CD4-positive, CD25-positive, alpha-beta regulatory T cell (primary cell): ENCODE results near the gene PARP8. TPM values are rescaled to one million over a fixed set of nuclear protein-coding genes. Genes with fewer than 3 reads are reported as not detected.

Experiments
- ATAC-seq, 2 donors: fragments of 150-1000 bp; cut with Tn5 transposase; one replicate each; pipeline ENCODE4 v1.10.0; 2021; ENCODE audit warnings: low read depth in 2 of 2, moderate number of reproducible peaks in 2 of 2, moderate library complexity in 1 of 2
- DNase-seq, 3 donors: peaks; one replicate each; pipeline versions ENCODE4 v3.0.0 to v3.0.0-alpha.2; 2012 to 2022; ENCODE audit warnings: mixed read lengths in 1 of 3
- H3K27ac ChIP-seq: one replicate; pipeline ENCODE4 v1.7.0; 2013; ENCODE audit warnings: mild to moderate bottlenecking, low read length; ENCODE audit not compliant: insufficient read depth, poor library complexity, severe bottlenecking
- H3K27me3 ChIP-seq: one replicate; pipeline ENCODE4 v1.7.0; 2013; ENCODE audit warnings: low read length; ENCODE audit not compliant: control insufficient read depth, insufficient read depth
- H3K36me3 ChIP-seq: one replicate; pipeline ENCODE4 v1.7.0; 2013; ENCODE audit warnings: mild to moderate bottlenecking, low read length, moderate library complexity; ENCODE audit not compliant: control insufficient read depth, insufficient read depth
- H3K4me1 ChIP-seq: 2 replicates; pipeline ENCODE4 v1.7.0; 2013; ENCODE audit warnings: mild to moderate bottlenecking, low read length; ENCODE audit not compliant: insufficient read depth, control insufficient read depth, poor library complexity, severe bottlenecking
- H3K4me3 ChIP-seq: one replicate; pipeline ENCODE4 v1.7.0; 2013; ENCODE audit warnings: low read depth, mild to moderate bottlenecking, low read length, moderate library complexity
- H3K9me3 ChIP-seq, 2 experiments: 1 replicate in 1 of 2; 2 replicates in 1 of 2; pipeline ENCODE4 v1.7.0; 2013; ENCODE audit warnings: low read length in 2 of 2, mild to moderate bottlenecking in 1 of 2, moderate library complexity in 1 of 2; ENCODE audit not compliant: control insufficient read depth in 2 of 2
- H3K27ac Mint-ChIP-seq, 3 donors: one replicate each; pipeline ENCODE4 v1.8.0; 2020 to 2022; ENCODE audit warnings: mild to moderate bottlenecking in 3 of 3, mixed read lengths in 3 of 3, moderate library complexity in 2 of 3
- H3K27me3 Mint-ChIP-seq: one replicate; pipeline ENCODE4 v1.8.0; 2022; ENCODE audit warnings: mild to moderate bottlenecking, mixed read lengths
- H3K36me3 Mint-ChIP-seq: one replicate; pipeline ENCODE4 v1.8.0; 2020; ENCODE audit warnings: mixed read lengths
- H3K4me1 Mint-ChIP-seq, 4 donors: one replicate each; pipeline ENCODE4 v1.8.0; 2020 to 2022; ENCODE audit warnings: mixed read lengths in 4 of 4, mild to moderate bottlenecking in 1 of 4
- H3K4me3 Mint-ChIP-seq, 4 donors: one replicate each; pipeline ENCODE4 v1.8.0; 2020 to 2022; ENCODE audit warnings: mild to moderate bottlenecking in 4 of 4, mixed read lengths in 4 of 4, moderate library complexity in 3 of 4
- H3K9me3 Mint-ChIP-seq, 7 donors: one replicate each; pipeline ENCODE4 v1.8.0; 2020 to 2022; ENCODE audit warnings: mixed read lengths in 7 of 7, mild to moderate bottlenecking in 3 of 7, moderate library complexity in 2 of 7
- polyA plus RNA-seq, 4 donors: library from polyadenylated mRNA; unstranded; fragments of 300-500 nt; fragmentation: Illumina TruSeq; gene quantifications; one replicate each; pipeline ENCODE4 v1.2.3, GENCODE V29; 2021
- total RNA-seq: library from RNA; stranded (reverse); gene quantifications from one replicate; pipeline ENCODE4 v1.2.3, GENCODE V29; 2022

PARP8 gene
- total and polyA plus RNA-seq, 5 donors from 2014 or later: 45.0 to 217 (median 56.0) TPM

DNA sequence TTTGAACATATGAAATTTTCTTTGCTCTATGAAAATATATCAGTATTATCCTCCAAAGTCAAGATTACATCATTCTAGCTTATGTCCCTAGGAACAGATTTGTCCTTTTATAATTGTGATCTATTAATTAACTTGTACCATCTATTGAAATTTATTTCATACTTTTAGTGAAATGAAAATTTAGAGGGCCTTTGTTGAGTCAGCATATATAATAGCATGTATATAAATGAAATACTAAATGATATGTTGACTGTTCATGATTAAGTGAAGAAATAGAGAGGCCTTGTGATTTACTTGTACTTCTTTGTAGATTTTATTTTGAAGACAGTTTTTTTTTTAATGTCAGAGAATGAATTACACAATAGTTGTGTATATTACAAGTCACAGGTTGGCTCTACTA, 86.4 kb downstream of the PARP8 start:
- Mint-ChIP-seq H3K4me3 (peak overlapping the region in 1 of 4 donors; percentile 60), H3K4me1 (peaks cover 33 to 42% (median 37%) of the 10 kb centered on the region in 4 donors), H3K9me3 (peaks cover 0 to 3% (median 0%) of the 10 kb centered on the region in 7 donors), H3K27me3 (no peaks in the 10 kb centered on the region), H3K36me3 (peaks cover 15% of the 10 kb centered on the region), H3K27ac (no peak overlapping the region)
- ATAC-seq (no peak), DNase-seq (no peak)
- Histone ChIP-seq H3K27ac (no peak overlapping the region), H3K4me1 (peaks cover 21% of the 10 kb centered on the region), H3K27me3 (no peaks in the 10 kb centered on the region), H3K4me3 (no peak overlapping the region), H3K9me3 (no peaks in the 10 kb centered on the region), H3K36me3 (no peaks in the 10 kb centered on the region)

- DNase-seq (no peak), ATAC-seq (no peak)
- no peak overlapping the region for H3K4me3 ChIP-seq
- peaks cover 37% of the 10 kb centered on the region for H3K36me3 ChIP-seq
- peaks cover 5 to 19% (median 12%) of the 10 kb centered on the region in 4 donors for H3K4me1 Mint-ChIP-seq
- H3K27ac ChIP-seq: no peak overlapping the region
- H3K4me3 Mint-ChIP-seq: no peak overlapping the region
- H3K27me3 Mint-ChIP-seq: no peaks in the 10 kb centered on the region
- H3K36me3 Mint-ChIP-seq: peaks cover 30% of the 10 kb centered on the region
- peaks cover 0 to 2% (median 0%) of the 10 kb centered on the region in 7 donors for H3K9me3 Mint-ChIP-seq
- H3K27me3 ChIP-seq: no peaks in the 10 kb centered on the region
- H3K4me1 ChIP-seq: no peaks in the 10 kb centered on the region
- H3K9me3 ChIP-seq: no peaks in the 10 kb centered on the region
- no peak overlapping the region for H3K27ac Mint-ChIP-seq
These were observed 93.3 kb downstream of the PARP8 start for GRCh38 chr5:50759526-50760270.

DNA sequence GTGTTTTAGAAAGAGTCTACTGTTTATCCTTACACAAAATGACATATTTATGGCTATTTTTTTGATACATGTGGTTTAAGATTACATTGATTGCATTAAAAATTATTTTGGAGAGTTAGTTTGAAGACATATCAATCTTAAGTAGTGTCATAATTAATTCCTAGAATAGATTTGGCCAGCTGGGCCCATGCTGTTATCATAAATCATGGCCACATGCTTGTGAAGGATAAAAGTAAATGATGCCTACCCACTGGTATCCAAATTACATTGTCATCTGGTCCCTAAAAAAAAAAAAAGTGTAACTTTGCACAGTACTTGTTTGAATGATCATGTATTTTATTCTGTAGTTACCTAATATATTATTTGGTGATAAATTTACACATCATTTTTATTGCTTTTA, 96.9 kb downstream of the PARP8 start:
- ATAC-seq (no peak), DNase-seq (no peak)
- Mint-ChIP-seq H3K27me3 (no peaks in the 10 kb centered on the region), H3K4me3 (no peak overlapping the region), H3K36me3 (peaks cover 43% of the 10 kb centered on the region), H3K27ac (no peak overlapping the region), H3K9me3 (no peaks in the 10 kb centered on the region), H3K4me1 (peaks cover 5 to 24% (median 16%) of the 10 kb centered on the region in 4 donors)
- Histone ChIP-seq H3K36me3 (peaks cover 44% of the 10 kb centered on the region), H3K4me1 (peaks cover 3% of the 10 kb centered on the region), H3K4me3 (no peak overlapping the region), H3K27me3 (no peaks in the 10 kb centered on the region), H3K9me3 (no peaks in the 10 kb centered on the region), H3K27ac (peak overlapping the region; percentile 1)

- H3K36me3 ChIP-seq: peaks cover 49% of the 10 kb centered on the region
- Mint-ChIP-seq H3K9me3 (no peaks in the 10 kb centered on the region), H3K27ac (no peak overlapping the region), H3K36me3 (peaks cover 48% of the 10 kb centered on the region), H3K4me3 (no peak overlapping the region), H3K27me3 (no peaks in the 10 kb centered on the region), H3K4me1 (peaks cover 5 to 21% (median 19%) of the 10 kb centered on the region in 4 donors)
- no peak overlapping the region for H3K4me3 ChIP-seq
- ATAC-seq (no peak), DNase-seq (no peak)
- no peak overlapping the region for H3K27ac ChIP-seq
- peaks cover 3% of the 10 kb centered on the region for H3K4me1 ChIP-seq
- H3K27me3 ChIP-seq: no peaks in the 10 kb centered on the region
- no peaks in the 10 kb centered on the region for H3K9me3 ChIP-seq
These were observed 97.4 kb downstream of the PARP8 start for GRCh38 chr5:50763846-50764245.

- H3K4me3 Mint-ChIP-seq: no peak overlapping the region
- H3K27ac Mint-ChIP-seq: peak overlapping the region; percentile 17 to 58 (median 53)
- peaks cover 3% of the 10 kb centered on the region for H3K4me1 ChIP-seq
- no peak for ATAC-seq
- H3K27me3 Mint-ChIP-seq: no peaks in the 10 kb centered on the region
- no peak overlapping the region for H3K27ac ChIP-seq
- H3K27me3 ChIP-seq: no peaks in the 10 kb centered on the region
- H3K4me1 Mint-ChIP-seq: peaks cover 9 to 21% (median 19%) of the 10 kb centered on the region in 4 donors
- H3K9me3 Mint-ChIP-seq: no peaks in the 10 kb centered on the region
- peaks cover 47% of the 10 kb centered on the region for H3K36me3 ChIP-seq
- H3K4me3 ChIP-seq: no peak overlapping the region
- peaks cover 50% of the 10 kb centered on the region for H3K36me3 Mint-ChIP-seq
- DNase-seq: no peak
- H3K9me3 ChIP-seq: no peaks in the 10 kb centered on the region
These were observed 99.6 kb downstream of the PARP8 start for GRCh38 chr5:50766042-50766441.

DNA sequence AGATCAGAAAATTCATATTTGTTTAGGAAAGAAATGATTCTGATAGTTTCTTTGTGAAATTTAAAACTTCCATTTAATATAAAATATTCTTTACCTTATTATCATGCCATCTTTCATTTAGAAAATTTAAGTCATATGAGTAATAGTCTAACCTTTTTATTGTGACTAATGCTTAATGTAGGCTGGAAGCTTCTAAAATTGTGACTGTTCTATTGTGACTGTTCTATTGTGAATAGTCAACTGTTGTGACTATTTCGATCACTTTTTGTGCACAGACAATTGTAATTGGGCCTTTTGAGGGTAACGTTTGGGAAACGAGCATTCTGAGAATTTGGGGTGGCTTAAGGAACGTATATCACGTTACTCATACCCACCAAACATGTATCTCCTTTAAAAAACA, 100.0 kb downstream of the PARP8 start:
- no peak overlapping the region for H3K27ac ChIP-seq
- Mint-ChIP-seq H3K9me3 (no peaks in the 10 kb centered on the region), H3K27me3 (no peaks in the 10 kb centered on the region), H3K4me3 (no peak overlapping the region), H3K4me1 (peaks cover 9 to 21% (median 19%) of the 10 kb centered on the region in 4 donors), H3K36me3 (peaks cover 49% of the 10 kb centered on the region), H3K27ac (no peak overlapping the region)
- DNase-seq (no peak), ATAC-seq (no peak)
- peaks cover 47% of the 10 kb centered on the region for H3K36me3 ChIP-seq
- H3K4me3 ChIP-seq: no peak overlapping the region
- H3K4me1 ChIP-seq: peaks cover 3% of the 10 kb centered on the region
- H3K9me3 ChIP-seq: no peaks in the 10 kb centered on the region
- no peaks in the 10 kb centered on the region for H3K27me3 ChIP-seq

- H3K4me3 ChIP-seq: no peak overlapping the region
- Mint-ChIP-seq H3K27ac (no peak overlapping the region), H3K9me3 (peaks cover 0 to 2% (median 0%) of the 10 kb centered on the region in 7 donors), H3K27me3 (no peaks in the 10 kb centered on the region), H3K4me1 (peaks cover 12 to 21% (median 19%) of the 10 kb centered on the region in 4 donors), H3K4me3 (no peak overlapping the region), H3K36me3 (peaks cover 48% of the 10 kb centered on the region)
- no peak overlapping the region for H3K27ac ChIP-seq
- H3K36me3 ChIP-seq: peaks cover 49% of the 10 kb centered on the region
- DNase-seq (no peak), ATAC-seq (no peak)
- H3K27me3 ChIP-seq: no peaks in the 10 kb centered on the region
- H3K9me3 ChIP-seq: no peaks in the 10 kb centered on the region
- H3K4me1 ChIP-seq: peaks cover 3% of the 10 kb centered on the region
These were observed 100.5 kb downstream of the PARP8 start for GRCh38 chr5:50766967-50767366.

DNA sequence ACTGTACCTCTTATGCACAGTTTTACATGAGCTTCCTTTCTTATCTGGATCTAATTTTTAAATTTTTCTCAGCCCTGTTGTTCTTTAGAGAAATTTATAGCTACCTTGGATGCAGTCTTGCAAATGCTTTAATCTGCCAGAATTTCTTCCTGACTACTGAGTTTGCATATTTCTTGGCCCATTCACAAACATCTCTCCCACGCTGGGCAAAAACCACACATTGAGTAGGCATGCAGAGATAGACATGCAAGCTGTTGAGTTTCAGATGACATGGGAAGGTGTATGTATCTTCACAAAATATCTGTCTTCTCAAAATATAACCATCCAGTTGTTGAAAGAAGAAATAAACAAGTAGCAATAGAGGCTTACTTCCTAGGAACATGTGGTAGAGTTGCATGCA, 101.2 kb downstream of the PARP8 start:
- peak overlapping the region in 1 of 3 donors; percentile 30 for H3K27ac Mint-ChIP-seq
- H3K4me1 Mint-ChIP-seq: peaks cover 15 to 20% (median 18%) of the 10 kb centered on the region in 4 donors
- H3K36me3 Mint-ChIP-seq: peaks cover 47% of the 10 kb centered on the region
- H3K9me3 Mint-ChIP-seq: peaks cover 0 to 3% (median 0%) of the 10 kb centered on the region in 7 donors
- peaks cover 3% of the 10 kb centered on the region for H3K4me1 ChIP-seq
- H3K4me3 Mint-ChIP-seq: no peak overlapping the region
- H3K36me3 ChIP-seq: peaks cover 47% of the 10 kb centered on the region
- H3K27ac ChIP-seq: no peak overlapping the region
- no peaks in the 10 kb centered on the region for H3K9me3 ChIP-seq
- H3K27me3 Mint-ChIP-seq: no peaks in the 10 kb centered on the region
- H3K27me3 ChIP-seq: no peaks in the 10 kb centered on the region
- H3K4me3 ChIP-seq: no peak overlapping the region
- DNase-seq (no peak), ATAC-seq (no peak)
